ENCODE results near the gene TUBA3D.

GRCh38 chr2:131426727-131427126 lies 49.2 kb upstream of the TUBA3D start:
- TF ChIP-seq EP300 (IDR thresholded peaks at IDR 0.05; ENCODE audit: borderline replicate concordance in 1 of 2, low read depth in 1 of 2, low read length in 1 of 2) (no peak), SIN3A (IDR thresholded peaks at IDR 0.05; ENCODE audit: borderline replicate concordance, low read depth, low read length) (no peak), POLR2AphosphoS5 (IDR thresholded peaks at IDR 0.05; ENCODE audit: low read depth, low read length) (no peak), CTCF (IDR thresholded peaks at IDR 0.05) (no peak), USF1 (IDR thresholded peaks at IDR 0.05; ENCODE audit: borderline replicate concordance, low read depth) (no peak), EZH2phosphoT487 (IDR thresholded peaks at IDR 0.05; ENCODE audit: borderline replicate concordance, low read depth) (no peak), FOXM1 (IDR thresholded peaks at IDR 0.05; ENCODE audit: low read depth) (no peak), ZBTB33 (IDR thresholded peaks at IDR 0.05; ENCODE audit: borderline replicate concordance, low read depth) (no peak), JUND (IDR thresholded peaks at IDR 0.05) (no peak), REST (IDR thresholded peaks at IDR 0.05; ENCODE audit: low read depth, low read length) (no peak), GATA2 (CRISPR knock-in tag; IDR thresholded peaks at IDR 0.05) (no peak), NRF1 (IDR thresholded peaks at IDR 0.05; ENCODE audit: low read depth, low read length) (no peak), TCF12 (IDR thresholded peaks at IDR 0.05) (no peak), YY1 (IDR thresholded peaks at IDR 0.05; ENCODE audit: low read depth) (no peak)

Data from SK-N-SH (cell line).